ENCODE measurements around the gene HDGFL1. TPM values are rescaled to one million over a fixed set of nuclear protein-coding genes. Genes with fewer than 3 reads are reported as not detected.

Gene HDGFL1
- total RNA-seq, 1 donor from 2014 or later = not detected

- TF ChIP-seq, protein P1, sequence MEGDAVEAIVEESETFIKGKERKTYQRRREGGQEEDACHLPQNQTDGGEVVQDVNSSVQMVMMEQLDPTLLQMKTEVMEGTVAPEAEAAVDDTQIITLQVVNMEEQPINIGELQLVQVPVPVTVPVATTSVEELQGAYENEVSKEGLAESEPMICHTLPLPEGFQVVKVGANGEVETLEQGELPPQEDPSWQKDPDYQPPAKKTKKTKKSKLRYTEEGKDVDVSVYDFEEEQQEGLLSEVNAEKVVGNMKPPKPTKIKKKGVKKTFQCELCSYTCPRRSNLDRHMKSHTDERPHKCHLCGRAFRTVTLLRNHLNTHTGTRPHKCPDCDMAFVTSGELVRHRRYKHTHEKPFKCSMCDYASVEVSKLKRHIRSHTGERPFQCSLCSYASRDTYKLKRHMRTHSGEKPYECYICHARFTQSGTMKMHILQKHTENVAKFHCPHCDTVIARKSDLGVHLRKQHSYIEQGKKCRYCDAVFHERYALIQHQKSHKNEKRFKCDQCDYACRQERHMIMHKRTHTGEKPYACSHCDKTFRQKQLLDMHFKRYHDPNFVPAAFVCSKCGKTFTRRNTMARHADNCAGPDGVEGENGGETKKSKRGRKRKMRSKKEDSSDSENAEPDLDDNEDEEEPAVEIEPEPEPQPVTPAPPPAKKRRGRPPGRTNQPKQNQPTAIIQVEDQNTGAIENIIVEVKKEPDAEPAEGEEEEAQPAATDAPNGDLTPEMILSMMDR (IDR thresholded peaks at IDR 0.05; ENCODE audit: insufficient read depth, low read length, poor library complexity, severe bottlenecking) = no peak
- DNase-seq (ENCODE audit: low read depth) = no peak
Measured at GRCh38 chr6:22536122-22536521, 33.2 kb upstream of the HDGFL1 start.

DNA sequence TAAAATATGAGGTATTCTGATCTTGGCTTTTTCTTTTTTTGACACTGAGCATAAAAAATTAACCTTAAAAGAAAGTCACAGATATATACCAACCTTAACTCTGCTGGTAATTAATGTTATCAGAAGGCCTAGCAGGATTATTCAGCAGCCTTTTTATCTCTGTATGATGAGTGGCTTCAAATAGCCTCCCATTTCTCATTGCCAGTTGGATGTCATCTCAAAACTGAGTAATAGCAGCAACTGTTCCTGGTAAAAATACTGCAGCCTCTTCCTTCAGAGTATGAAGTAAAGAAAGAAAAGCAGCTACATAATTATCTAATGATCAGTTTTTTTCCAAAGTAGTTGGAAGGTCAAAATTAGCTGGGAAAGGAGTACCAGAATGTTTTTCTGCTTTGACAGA, 24.9 kb upstream of the HDGFL1 start:
- TF ChIP-seq, protein P1 (IDR thresholded peaks at IDR 0.05; ENCODE audit: insufficient read depth, low read length, poor library complexity, severe bottlenecking) = no peak
- Histone ChIP-seq H3K27me3 (ENCODE audit: control insufficient read depth, insufficient read depth, low read length) (no peaks in the 10 kb centered on the region), H3K36me3 (ENCODE audit: control insufficient read depth, insufficient read depth, low read length) (no peaks in the 10 kb centered on the region), H3K4me3 (ENCODE audit: low read depth, low read length) (no peak overlapping the region)
- no peak for DNase-seq (ENCODE audit: low read depth)

More at GRCh38 chr6:22536122-22536521, 33.2 kb upstream of the HDGFL1 start:
- H3K4me3 ChIP-seq (ENCODE audit: low read depth, low read length) = no peak overlapping the region
- no peaks in the 10 kb centered on the region for H3K36me3 ChIP-seq (ENCODE audit: control insufficient read depth, insufficient read depth, low read length)
- no peaks in the 10 kb centered on the region for H3K27me3 ChIP-seq (ENCODE audit: control insufficient read depth, insufficient read depth, low read length)

- Histone ChIP-seq H3K36me3 (ENCODE audit: control insufficient read depth, insufficient read depth, low read length) (no peaks in the 10 kb centered on the region), H3K27me3 (ENCODE audit: control insufficient read depth, insufficient read depth, low read length) (no peaks in the 10 kb centered on the region), H3K4me3 (ENCODE audit: low read depth, low read length) (no peak overlapping the region)
- no peak for DNase-seq (ENCODE audit: low read depth)
- TF ChIP-seq, protein P1 (IDR thresholded peaks at IDR 0.05; ENCODE audit: insufficient read depth, low read length, poor library complexity, severe bottlenecking) = no peak
Measured at GRCh38 chr6:22545051-22545450, 24.3 kb upstream of the HDGFL1 start.

GRCh38 chr6:22546236-22546635, 23.1 kb upstream of the HDGFL1 start:
- no peaks in the 10 kb centered on the region for H3K36me3 ChIP-seq (ENCODE audit: control insufficient read depth, insufficient read depth, low read length)
- H3K4me3 ChIP-seq (ENCODE audit: low read depth, low read length) = no peak overlapping the region
- no peaks in the 10 kb centered on the region for H3K27me3 ChIP-seq (ENCODE audit: control insufficient read depth, insufficient read depth, low read length)
- TF ChIP-seq, protein P1 (IDR thresholded peaks at IDR 0.05; ENCODE audit: insufficient read depth, low read length, poor library complexity, severe bottlenecking) = no peak
- no peak for DNase-seq (ENCODE audit: low read depth)

- TF ChIP-seq, protein P1 (IDR thresholded peaks at IDR 0.05; ENCODE audit: insufficient read depth, low read length, poor library complexity, severe bottlenecking) = no peak
- Histone ChIP-seq H3K27me3 (ENCODE audit: control insufficient read depth, insufficient read depth, low read length) (no peaks in the 10 kb centered on the region), H3K36me3 (ENCODE audit: control insufficient read depth, insufficient read depth, low read length) (no peaks in the 10 kb centered on the region), H3K4me3 (ENCODE audit: low read depth, low read length) (no peak overlapping the region)
- DNase-seq (ENCODE audit: low read depth) = no peak
Measured at GRCh38 chr6:22550971-22551670, 18.2 kb upstream of the HDGFL1 start.

DNA sequence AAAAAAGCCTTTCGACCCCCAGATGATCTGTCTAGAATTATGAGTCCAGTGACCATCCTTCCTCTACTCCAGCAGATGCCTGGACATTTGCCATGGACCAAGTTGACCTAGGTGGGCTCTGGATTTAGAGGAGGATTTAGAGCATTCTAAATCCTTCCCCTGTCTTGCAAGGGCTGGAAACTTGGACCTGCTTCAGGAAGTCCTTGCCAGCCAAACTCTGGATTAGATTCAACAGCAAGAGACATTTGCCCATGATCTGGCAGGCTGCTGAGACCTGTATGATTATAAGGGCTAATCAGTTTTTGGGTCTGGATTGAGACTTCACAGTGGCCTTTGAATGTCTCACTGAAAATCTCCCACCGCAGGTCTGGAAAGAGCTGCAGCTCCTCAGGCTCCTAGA, 13.1 kb upstream of the HDGFL1 start:
- TF ChIP-seq, protein P1 (IDR thresholded peaks at IDR 0.05; ENCODE audit: insufficient read depth, low read length, poor library complexity, severe bottlenecking) = no peak
- H3K36me3 ChIP-seq (ENCODE audit: control insufficient read depth, insufficient read depth, low read length) = no peaks in the 10 kb centered on the region
- no peak for DNase-seq (ENCODE audit: low read depth)
- H3K4me3 ChIP-seq (ENCODE audit: low read depth, low read length) = no peak overlapping the region
- H3K27me3 ChIP-seq (ENCODE audit: control insufficient read depth, insufficient read depth, low read length) = no peaks in the 10 kb centered on the region
